ENCODE measurements around the gene GLRX.
"Not testable (repeated sequence)": the region's sequence is repeated elsewhere in the genome, so short reads cannot be mapped to it uniquely, and the experiment has no call there.

The GLRX gene, protein sequence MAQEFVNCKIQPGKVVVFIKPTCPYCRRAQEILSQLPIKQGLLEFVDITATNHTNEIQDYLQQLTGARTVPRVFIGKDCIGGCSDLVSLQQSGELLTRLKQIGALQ

DNA sequence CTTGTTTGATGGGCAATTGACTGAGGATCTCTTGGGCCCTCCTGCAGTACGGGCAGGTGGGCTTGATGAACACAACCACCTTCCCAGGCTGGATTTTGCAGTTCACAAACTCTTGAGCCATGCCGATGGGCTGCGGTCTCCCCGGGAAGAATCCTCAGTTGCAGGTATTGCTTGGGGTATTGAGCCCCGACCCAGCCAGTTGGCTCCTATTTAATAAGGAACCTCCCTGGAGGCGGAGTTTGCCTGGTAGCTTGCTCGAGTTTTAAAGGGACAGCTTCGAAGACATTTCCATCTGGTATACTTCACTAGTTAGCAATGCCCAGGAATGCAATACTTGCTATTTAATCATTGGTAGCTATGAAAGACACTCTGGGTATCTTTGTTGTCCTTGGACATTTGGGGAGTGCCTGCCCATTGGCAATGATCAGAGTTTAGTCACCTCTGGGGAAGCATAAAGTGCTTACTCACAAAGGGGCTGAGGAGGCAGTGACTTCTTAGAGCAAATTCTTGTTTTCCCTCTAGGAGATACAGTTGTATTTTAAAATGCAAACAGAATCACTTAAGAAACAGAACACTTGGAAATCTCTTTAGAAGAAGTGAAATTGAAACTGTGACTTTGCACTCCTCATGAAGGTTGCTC, at the start of gene GLRX:
GLRX (minus strand) TSS at position 185 of the 640 bp plus-strand sequence; CDS start at position 121, 64 bp downstream.
- FAIRE-seq: peak; percentile 60
- TF ChIP-seq POLR2A (IDR thresholded peaks at IDR 0.05; ENCODE audit: low read depth, low read length): no peak

GRCh38 chr5:95871146-95871806, 48.8 kb upstream of the GLRX start:
- FAIRE-seq: no peak
- DNase-seq (ENCODE audit: insufficient read length, low spot score): no peak
- TF ChIP-seq POLR2A (IDR thresholded peaks at IDR 0.05; ENCODE audit: low read depth, low read length): no peak

More for the DNA sequence above, at the start of gene GLRX:
- DNase-seq (ENCODE audit: insufficient read length, low spot score): peak; percentile 56

- no peak for TF ChIP-seq POLR2A (IDR thresholded peaks at IDR 0.05; ENCODE audit: low read depth, low read length)
- FAIRE-seq: peak; percentile 53
Observed at GRCh38 chr5:95870105-95870672, 47.7 kb upstream of the GLRX start.

DNA sequence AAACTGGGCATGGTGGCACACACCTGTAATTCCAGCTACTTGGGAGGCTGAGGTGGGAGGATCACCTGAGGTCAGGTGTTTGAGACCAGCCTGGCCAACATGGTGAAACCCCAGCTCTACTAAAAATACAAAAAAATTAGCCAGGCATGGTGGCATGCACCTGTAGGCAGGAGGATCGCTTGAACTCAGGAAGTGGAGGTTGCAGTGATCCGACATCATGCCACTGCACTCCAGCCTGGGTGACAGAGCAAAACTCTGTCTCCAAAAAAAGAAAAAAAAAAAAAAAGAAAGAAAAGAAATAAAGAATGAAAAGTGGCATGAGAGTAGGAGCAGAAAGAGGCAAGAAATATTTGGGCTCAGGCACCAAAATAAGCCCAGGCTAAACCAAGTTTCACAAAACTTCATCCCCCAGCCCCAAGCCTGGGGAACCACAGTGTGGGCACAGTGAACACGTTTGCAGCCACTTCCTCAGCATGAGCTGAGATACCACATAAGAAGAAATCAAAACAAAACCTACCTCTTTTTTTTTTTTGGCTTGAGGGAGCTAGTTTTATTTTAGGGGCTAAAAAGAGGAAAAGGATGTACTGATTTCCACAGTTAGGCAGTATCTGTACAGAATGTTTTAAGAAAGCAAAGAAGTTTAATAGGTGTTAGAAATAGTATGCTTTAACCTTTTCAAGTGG, 46.8 kb upstream of the GLRX start:
- FAIRE-seq; DNase-seq (ENCODE audit: insufficient read length, low spot score): not testable (repeated sequence)

More at GRCh38 chr5:95870105-95870672, 47.7 kb upstream of the GLRX start:
- DNase-seq (ENCODE audit: insufficient read length, low spot score): no peak

DNA sequence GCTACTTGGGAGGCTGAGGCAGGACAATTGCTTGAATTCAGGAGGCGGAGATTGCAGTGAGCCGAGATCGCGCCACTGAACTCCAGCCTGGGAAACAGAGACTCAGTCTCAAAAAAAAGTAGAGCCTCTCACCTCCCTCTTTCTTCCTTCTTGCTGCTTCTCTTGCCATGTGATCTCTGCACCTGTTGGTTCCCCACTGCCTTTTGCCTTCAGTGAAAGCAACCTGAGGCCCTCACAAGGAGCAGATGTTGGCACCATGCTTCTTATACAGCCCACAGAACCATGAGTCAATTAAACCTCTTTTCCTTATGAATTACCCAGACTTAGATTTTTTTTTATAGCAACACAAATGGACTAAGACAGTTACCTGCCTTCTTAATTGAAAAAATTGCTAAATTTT, 45.6 kb upstream of the GLRX start:
- no peak for TF ChIP-seq POLR2A (IDR thresholded peaks at IDR 0.05; ENCODE audit: low read depth, low read length)

DNA sequence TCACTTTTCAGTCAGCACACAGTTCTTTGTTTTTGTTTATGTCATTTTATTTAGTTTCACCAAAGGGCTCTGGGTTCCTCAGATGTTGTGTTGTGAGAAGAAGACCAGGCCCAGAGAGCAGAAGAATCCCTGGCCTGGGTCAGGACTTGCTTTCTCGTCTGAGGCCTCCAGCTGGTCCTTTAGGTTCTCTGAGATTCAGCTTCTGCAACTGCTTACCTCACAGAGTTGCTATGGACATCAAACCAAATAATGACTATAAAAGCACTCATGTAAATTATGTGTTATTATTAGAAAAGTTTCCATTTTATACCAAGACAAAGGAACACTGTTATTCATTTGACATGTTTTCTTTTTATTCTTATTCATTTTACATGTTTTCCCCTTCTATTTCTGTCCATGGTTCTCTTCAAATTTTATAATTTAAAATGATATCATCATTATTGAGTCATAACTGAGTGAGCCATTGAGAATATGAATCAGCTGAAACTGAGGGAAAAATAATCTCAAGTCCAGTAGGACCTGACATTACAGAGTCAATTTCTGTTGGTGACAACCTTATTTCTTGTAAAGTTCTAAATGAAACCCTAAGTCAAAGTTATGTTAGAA, 44.0 kb upstream of the GLRX start:
- no peak for TF ChIP-seq POLR2A (IDR thresholded peaks at IDR 0.05; ENCODE audit: low read depth, low read length)
- no peak for DNase-seq (ENCODE audit: insufficient read length, low spot score)
- no peak for FAIRE-seq

More for the DNA sequence above, 45.6 kb upstream of the GLRX start:
- DNase-seq (ENCODE audit: insufficient read length, low spot score): no peak
- no peak for FAIRE-seq

GRCh38 chr5:95864944-95865504, 42.5 kb upstream of the GLRX start:
- FAIRE-seq (no peak), DNase-seq (ENCODE audit: insufficient read length, low spot score) (no peak)
- TF ChIP-seq POLR2A (IDR thresholded peaks at IDR 0.05; ENCODE audit: low read depth, low read length): no peak

- no peak for TF ChIP-seq POLR2A (IDR thresholded peaks at IDR 0.05; ENCODE audit: low read depth, low read length)
- DNase-seq (ENCODE audit: insufficient read length, low spot score) (no peak), FAIRE-seq (no peak)
Observed at GRCh38 chr5:95864456-95864855, 41.9 kb upstream of the GLRX start.

DNA sequence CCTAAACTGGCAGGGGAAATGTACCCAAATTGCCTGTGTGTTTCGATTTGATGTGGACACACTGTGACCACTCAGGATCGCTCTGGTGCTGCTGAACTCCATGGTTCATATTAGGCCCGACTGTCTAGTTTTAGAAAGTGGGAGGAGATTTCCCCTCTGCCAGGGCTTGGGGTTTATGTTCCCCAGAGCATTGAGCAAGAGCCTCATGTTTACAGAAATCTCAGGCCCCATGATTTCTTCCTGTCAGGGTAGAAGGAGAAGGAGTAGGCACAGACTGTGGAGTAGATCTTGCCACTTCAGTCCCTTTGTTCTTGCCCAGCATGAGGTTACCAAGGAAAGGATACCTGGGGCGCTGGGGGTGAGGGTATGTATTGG, 40.8 kb upstream of the GLRX start:
- no peak for TF ChIP-seq POLR2A (IDR thresholded peaks at IDR 0.05; ENCODE audit: low read depth, low read length)
- no peak for DNase-seq (ENCODE audit: insufficient read length, low spot score)
- no peak for FAIRE-seq

DNA sequence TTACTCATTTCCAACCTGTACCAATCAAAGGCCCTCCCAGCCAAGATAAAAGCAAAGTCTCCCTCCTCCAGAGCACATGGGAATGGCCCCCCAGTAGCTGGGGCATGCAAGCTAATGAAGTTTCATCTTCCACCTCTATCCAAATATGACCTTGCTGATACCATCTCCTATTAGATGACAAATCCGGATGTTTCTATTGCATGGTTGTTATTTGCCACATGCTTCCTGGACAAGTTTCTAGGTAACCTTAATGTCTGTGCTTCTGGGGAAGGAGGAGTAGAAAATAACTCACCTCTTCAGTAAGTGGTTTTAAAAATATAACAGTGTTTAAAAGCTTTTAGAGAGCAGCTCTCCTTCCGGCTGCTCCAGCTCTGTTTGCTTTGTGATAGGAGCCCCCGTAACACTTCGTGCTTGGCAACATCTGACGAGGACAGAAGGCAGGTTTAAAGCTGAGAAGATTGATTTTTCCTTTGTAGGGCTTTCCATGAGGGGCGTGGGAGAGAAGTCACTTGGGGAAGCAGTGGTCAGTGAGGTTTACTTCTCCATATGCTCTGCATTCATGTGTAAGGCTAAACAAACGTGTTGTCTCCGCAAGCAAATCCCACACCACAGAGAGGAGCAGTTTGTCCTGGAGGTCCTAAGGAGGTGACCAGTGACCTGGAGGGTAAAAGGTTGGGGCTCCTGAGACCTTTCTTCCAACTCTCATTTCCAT, 40.3 kb upstream of the GLRX start:
- FAIRE-seq (no peak), DNase-seq (ENCODE audit: insufficient read length, low spot score) (no peak)
- no peak for TF ChIP-seq POLR2A (IDR thresholded peaks at IDR 0.05; ENCODE audit: low read depth, low read length)

GRCh38 chr5:95861864-95862561, 39.5 kb upstream of the GLRX start:
- no peak for TF ChIP-seq POLR2A (IDR thresholded peaks at IDR 0.05; ENCODE audit: low read depth, low read length)
- DNase-seq (ENCODE audit: insufficient read length, low spot score): no peak
- no peak for FAIRE-seq

- peak; percentile 72 for FAIRE-seq
- no peak for TF ChIP-seq POLR2A (IDR thresholded peaks at IDR 0.05; ENCODE audit: low read depth, low read length)
- DNase-seq (ENCODE audit: insufficient read length, low spot score): peak; percentile 65
Observed at GRCh38 chr5:95861221-95861863, 38.8 kb upstream of the GLRX start.

Data from H54 (cell line).